Measurements from ENCODE around the gene DGUOK.

DNA sequence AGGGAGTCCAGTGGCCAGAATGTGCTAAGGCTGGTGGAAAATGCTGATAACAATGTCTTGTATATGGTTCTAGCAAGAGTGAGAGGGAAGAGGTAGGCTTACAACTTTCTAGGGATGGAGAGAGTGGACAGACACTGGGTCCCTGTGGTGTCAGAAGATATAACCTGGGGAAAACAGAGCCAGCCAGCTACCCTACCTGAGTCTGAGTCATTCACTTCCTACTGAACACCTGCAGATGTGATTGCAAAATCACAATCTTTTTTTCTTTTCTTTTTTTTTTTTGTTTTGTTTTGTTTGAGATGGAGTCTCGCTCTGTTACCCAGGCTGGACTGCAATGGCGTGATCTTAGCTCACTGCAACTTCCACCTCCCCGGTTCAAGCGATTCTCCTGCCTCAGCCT is 65.4 kb downstream of the DGUOK start:
- TF ChIP-seq, protein P1, sequence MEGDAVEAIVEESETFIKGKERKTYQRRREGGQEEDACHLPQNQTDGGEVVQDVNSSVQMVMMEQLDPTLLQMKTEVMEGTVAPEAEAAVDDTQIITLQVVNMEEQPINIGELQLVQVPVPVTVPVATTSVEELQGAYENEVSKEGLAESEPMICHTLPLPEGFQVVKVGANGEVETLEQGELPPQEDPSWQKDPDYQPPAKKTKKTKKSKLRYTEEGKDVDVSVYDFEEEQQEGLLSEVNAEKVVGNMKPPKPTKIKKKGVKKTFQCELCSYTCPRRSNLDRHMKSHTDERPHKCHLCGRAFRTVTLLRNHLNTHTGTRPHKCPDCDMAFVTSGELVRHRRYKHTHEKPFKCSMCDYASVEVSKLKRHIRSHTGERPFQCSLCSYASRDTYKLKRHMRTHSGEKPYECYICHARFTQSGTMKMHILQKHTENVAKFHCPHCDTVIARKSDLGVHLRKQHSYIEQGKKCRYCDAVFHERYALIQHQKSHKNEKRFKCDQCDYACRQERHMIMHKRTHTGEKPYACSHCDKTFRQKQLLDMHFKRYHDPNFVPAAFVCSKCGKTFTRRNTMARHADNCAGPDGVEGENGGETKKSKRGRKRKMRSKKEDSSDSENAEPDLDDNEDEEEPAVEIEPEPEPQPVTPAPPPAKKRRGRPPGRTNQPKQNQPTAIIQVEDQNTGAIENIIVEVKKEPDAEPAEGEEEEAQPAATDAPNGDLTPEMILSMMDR (IDR thresholded peaks at IDR 0.05): no peak
- no peak for TF ChIP-seq POLR2A (IDR thresholded peaks at IDR 0.05)
